Measurements from ENCODE around the gene SURF2.

Gene SURF2

DNA sequence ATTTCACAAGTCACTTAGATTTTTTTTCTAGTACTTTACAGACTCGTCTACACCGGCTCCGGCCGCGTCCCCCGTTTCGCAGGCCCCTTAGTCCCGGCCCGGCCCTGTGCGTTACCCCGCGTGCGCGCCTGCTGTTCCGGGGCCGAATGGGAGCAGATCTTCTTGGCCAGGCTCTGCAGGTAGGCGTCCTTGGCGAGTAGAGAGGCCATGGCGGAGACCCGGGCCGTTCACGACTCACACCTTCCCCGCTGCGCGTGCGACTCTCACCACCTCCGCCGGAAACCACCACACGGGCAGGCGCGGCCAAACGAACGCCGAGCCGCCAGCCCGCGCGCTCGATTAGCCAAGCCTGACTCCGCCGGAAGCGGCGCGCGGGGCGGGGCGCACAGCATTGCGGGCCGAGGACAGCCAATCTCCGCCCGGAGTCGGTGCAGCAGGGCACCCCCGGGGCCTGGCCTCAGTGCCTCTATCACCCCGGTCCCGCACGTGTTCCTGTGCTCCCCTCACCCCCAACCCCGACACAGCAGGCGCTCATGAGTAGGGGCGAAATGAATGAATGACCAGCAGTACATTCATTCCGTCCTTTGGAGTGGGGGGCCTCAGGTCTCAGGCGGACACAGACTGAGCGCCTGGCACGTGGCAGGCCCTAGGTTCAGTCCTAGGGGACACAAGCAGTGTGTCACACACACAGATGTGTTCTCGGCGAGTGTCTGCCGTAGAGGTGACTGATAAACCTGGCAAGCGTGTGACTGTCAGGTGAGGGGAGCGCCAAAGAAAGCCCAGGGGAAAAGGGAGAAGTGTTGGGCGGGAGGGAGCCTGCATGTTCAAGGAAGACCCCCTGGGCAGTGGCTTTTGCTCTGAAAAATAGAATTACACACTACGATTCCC is 20.2 kb upstream of the SURF2 start, which contains the start of gene SURF6:
TSS of gene SURF6 (minus strand) at position 265 of the 888 bp plus-strand sequence. CDS start at position 209, 56 bp downstream.
- DNase-seq (ENCODE audit: low read depth in 2 of 2), result peak; percentile 84 to 90

DNA sequence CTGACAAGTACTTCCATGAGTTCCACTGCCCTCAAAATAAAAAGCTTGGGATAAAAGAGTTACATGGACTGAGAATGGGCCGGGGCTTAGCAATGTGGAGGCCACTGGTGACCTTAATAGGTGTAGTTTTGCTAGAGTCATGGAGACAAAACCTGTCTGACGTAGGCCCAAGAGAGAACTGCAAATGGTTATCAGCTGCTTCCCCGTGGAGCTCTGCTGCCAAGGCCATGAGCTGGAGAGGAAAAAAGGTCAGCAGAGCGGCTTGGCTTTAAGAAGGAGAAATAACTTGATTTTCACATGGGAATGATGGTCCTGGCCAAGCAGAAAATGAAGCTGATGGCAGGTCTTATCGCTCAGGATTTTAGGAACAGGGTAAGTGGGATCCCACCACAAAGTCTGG is 16.7 kb upstream of the SURF2 start:
- DNase-seq (ENCODE audit: low read depth in 2 of 2), result no peak

DNA sequence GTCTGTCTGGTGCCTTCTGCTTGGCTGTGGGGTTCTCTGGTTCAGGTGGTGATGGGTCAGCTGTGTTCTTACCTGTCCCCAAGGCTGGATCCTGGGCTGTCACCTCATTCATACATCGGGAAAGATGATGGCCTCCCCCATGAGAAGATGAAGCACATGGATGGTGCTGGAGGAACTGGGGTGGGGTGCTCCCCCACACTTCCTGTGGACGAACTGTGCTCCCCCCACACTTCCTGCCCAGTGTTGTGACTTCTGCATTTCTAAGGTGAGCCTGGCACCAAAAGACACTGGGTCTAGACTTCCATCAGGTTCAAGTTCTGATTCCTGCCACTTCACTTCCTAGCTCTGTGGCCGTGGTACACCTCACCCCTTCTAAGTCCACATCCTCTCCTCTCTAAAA is 16.1 kb upstream of the SURF2 start:
- no peak for DNase-seq (ENCODE audit: low read depth in 2 of 2)

DNA sequence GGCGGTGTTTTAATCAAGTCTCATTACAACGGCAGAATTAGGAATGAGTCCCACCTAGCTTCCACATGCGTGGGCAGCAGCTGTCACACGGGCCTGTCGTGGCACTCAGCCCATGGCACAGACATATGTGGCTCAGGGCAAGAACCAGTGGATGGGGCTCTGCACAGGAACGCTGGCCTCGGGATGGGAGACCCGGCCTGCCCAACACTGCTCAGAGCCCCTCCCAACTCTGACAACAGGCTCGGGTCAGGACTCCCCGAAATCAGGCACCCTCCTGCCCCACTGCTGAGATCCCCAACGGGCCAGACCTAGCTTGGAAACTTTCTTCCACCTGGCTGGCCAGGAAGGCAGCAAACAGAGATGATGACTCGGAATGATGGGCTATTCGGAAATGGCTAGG is 15.4 kb upstream of the SURF2 start:
- DNase-seq (ENCODE audit: low read depth in 2 of 2), result no peak

DNA sequence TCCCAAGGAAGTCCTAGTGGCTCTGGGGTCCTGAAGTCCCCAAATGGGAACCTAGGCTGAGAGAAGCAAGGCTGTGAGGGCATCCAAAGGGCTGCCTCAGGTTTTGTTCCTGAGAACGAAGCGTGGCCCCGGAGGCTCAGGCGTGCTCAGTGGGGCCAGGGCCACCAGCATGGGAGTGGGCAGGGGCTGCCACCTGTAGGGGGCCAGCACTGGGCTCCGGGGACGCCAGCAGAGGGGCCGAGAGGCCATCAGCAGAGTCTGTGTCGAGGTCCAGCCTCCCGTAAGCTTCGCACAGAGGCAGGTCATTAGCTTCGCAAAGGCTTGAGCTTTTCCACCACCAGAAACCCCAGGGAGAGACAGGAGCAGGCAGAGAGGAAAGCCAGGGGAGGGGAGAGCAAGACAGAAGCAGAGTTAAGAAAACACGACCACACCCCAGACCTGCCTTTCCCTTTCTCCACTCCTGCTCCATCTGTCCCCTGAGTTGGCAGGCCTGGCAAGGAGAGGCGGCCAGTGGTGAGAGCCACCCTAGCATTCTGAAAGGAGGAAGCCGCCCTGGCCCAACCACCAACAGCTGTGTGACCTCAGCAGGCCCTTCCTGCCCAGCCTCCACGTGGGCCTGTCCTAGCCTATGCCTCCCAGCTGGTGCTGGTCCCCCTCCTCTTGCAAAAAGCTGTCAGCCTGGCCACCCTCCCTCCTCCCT is 14.8 kb upstream of the SURF2 start:
- DNase-seq (ENCODE audit: low read depth in 2 of 2), result no peak

DNA sequence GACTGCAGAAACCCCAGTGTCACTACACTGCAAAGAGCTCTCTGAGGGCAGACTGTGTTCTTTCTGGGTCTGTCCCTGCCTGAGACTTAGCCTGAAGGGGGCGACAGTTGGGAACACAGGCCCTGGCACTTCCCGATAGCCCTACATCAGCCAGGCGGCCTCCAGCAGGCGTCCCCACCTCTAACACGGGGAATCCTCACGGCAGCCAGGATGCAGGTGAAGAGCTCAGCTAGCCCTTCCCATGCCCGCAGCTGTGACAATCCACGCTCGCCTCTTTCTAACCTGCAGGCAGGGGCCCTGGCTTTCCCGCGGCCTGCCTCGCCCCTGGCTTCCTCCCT is 14.3 kb upstream of the SURF2 start:
- DNase-seq (ENCODE audit: low read depth in 2 of 2), result no peak

DNA sequence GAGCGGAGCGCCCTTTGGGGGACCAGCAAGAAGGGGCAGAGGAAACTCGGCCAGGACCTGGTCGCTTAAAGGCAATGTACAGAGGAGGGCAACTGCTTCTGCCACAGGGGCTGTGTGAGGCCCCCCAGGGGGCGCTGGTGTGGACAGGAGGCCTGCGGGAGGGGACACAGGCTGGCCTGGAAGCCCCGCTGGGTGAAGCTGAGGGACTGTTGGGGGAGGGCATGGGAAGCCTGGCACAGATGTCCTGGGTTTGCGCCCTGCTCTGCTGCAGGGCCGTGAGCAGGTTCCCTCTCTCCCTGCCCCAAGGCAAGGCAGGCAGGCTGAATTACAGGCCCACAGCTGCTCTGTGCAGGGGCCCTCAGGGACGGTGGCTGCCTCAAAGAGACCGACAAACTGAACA is 13.8 kb upstream of the SURF2 start:
- DNase-seq (ENCODE audit: low read depth in 2 of 2), result no peak

DNA sequence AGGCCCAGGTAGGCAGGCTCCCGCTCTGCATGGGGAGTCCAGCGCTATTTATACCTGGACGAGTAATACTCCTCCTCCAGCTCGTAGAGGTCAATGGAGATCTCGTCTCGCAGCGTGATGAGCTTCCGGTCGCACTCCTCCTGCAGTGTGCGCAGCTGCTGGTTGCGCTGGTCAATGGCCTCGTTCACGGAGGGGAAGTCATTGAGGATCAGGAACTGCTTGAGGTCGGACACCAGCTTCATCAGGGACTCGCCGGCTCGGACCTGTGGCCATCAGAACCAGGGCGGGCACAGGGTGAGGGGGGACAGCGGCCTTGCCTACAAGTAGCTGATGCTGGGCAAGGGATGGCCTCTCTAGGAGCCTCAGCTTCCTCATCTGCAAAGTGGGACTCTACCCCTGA is 12.3 kb upstream of the SURF2 start:
- DNase-seq (ENCODE audit: low read depth in 2 of 2), result no peak

DNA sequence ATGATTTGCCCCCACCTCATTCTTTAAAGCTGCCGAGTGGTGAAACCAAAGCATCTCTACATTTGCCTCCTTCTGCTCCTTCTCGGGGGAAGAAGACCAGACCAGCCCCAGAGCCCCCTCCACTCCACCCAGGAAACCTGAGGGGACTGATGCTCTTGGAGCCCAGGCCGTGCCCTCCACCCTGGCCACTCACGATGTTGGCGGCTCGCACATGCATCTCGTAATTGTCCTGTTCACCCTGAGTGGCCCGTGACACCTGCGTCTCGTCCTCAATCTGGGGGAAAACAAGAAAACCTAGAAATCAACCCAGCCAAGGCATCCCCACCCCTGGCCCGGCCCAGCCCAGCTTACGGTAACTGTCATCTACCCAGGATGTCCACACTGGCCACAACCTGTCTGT is 11.4 kb upstream of the SURF2 start:
- no peak for DNase-seq (ENCODE audit: low read depth in 2 of 2)

DNA sequence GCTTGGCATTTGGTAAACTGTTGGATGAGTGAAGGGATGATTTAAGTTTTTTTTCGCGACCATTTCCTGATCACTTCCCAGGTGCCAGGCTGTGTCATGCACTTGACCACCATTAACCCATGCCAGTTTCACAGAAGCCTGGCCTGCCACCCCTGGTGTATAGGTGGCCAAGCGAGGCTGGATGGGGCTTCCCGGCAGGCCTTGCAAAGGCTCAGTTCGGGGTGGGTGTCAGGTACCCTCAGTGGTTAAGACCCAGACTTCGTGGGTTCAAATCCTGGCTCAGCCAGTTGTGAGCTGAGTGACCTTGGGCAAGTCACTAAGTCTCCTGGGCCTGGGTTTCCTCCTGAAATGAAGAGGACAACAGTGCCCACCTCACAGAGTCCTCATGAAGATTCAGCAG is 10.8 kb upstream of the SURF2 start:
- DNase-seq (ENCODE audit: low read depth in 2 of 2), result no peak

DNA sequence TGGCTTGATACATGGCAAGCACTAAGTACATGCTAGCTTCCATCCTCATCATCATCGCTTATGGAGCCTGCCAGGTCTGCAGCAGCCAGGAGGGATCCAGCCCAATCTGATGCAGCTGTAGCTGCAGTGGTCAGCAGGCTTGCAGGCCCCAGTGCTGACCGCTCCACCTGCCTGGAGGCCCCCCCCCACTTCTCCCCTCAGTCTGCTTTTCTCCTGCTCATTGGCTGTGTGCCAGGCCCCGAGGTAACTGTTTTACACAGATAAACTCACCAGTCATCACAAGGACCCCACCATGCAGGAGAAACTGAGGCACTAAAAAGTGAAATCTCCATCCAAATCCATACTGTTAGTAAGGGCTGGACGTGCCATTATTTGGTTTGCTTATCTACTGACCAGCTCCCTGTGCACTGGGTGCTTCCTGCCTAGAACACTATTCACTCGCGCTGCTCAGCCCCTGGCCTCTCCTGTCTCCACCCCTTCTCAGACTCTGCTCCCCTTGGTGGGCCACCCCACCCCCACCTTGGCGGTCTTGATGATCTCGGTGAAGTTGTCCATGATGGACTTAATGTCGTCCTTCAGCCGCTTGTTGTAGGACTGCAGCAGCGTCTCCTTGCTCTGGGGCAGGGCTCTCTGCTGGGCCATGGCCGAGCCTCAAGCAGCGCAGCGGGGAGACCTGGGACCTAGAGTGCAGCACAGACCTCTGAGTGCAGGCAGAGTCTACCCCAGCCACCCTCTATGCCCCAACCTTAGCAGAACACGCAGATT is 10.1 kb upstream of the SURF2 start:
- DNase-seq (ENCODE audit: low read depth in 2 of 2), result no peak

DNA sequence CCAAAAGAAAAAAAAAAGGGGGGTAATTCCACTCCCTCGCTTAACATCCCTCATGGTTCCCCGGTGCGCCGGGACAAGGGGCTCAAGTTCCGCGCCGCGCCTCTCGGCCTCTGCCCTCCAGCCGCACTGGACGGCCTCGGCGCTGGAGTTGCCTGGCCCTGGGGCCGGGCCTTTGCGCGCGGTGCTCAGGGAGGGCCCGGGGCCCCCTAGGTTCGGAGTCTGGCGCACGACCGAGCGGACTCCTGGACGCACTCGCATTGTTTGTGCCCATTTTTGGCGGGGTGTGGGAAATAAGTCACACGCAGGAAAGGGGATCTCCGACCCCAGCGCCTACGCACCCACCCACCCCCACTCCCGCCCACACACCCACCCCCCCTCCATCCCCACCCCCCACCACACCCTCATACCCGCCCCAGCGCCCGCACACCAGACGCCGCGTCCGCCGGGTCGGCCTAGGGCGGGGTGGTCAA is 8.8 kb upstream of the SURF2 start:
- DNase-seq (ENCODE audit: low read depth in 2 of 2), result no peak

DNA sequence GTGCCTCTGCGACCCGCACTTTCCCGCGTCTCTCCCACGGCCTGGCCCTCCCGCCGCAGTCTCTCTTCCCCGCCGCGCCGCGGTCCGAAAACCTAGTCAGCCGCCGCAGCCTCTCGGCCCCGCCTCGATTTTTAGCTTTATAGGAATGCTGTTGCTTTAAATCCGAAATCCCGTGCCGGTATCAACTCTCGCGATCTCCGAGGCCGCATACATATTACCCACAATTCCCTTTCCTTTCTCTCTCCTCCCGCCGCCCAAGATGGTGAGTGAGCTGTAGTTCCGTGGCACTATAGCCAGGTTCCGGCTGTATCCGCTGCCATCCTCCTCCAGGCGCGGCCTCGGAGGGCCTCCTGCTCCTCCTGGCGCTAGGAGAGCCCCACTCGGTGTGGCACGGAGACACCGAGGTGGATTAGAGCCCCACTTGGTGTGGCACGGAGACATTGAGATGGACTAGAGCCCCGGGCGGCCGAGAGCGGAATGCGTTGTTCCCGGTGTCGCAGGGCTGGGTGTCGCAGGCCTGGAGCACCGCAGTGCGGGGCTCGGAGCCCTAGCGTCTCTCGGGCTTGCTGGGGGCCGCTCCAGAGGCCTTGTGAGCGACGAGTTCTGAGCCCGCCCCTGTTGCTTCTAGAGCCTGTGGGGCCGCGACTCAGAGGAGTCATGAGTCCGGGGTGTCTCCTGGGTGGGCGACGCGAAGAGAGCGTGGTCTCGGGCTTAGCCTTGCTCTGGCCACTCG is 8.2 kb upstream of the SURF2 start, which contains the start of the genes MED22 and RPL7A:
TSS of gene MED22 (minus strand) at position 147 of the 733 bp plus-strand sequence. CDS start 1,469 bp downstream, outside the sequence.
TSS of gene RPL7A (plus strand) at position 234 of the 733 bp plus-strand sequence. CDS start at position 260, 26 bp downstream.
- DNase-seq (ENCODE audit: low read depth in 2 of 2), result peak; percentile 78 to 90

DNA sequence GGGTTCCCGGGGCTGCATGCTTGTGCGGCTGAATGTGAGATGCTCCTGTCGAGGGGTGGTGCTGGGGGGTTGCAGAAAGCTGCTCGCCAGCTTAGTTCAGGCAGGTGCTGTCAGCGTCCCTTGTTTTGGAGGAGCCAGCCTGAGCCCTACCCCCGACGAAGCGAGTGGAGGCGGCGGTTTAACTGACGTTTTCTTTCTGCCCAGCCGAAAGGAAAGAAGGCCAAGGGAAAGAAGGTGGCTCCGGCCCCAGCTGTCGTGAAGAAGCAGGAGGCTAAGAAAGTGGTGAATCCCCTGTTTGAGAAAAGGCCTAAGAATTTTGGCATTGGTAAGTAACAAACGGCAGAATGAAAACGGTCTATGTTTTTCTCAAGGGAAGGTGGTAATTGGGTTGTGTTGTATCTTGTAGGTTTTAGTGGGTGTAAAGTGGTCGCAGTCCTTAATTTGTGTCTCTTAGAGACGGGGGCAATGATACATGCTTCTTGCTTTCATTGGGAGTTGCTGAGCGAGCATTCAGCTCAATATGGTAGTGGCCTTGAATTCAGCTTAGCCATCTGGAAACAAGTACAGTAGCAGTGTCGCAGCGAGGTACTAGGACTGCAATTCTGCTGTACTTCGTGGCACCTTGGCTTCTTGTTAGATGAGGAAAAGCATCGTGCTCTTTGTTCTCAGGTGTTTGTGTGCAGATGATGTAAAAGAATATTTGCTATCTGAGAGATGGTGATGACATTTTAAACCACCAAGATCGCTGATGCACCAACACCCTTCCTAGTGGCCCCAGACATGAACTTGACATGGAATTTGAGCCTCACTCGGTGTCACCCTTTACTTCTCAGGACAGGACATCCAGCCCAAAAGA is 7.4 kb upstream of the SURF2 start:
- DNase-seq (ENCODE audit: low read depth in 2 of 2), result no peak

DNA sequence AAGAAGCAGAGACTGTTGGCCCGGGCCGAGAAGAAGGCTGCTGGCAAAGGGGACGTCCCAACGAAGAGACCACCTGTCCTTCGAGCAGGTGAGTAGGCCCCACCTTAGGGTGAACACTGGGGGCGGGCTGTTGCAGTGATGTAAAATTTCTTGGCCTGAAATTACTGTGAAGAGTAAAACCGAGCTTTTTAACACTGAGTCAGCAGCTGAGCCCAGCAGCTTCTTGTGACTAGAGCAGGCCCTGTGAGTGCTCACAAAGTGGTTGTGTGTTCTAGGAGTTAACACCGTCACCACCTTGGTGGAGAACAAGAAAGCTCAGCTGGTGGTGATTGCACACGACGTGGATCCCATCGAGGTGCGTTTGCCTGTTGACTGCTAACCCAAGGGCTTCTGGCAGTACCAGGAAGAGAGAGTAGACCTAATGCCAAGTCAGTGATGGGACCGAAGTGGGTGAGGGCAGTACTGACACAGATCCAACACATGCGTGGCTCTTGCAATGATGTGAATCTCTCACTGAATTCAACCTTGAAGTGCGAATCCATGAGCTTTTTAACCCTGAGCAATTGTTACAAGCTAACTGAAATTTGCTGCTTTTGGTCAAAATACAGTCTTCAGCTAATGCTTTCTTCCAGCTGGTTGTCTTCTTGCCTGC is 6.3 kb upstream of the SURF2 start:
- DNase-seq (ENCODE audit: low read depth in 2 of 2), result no peak

DNA sequence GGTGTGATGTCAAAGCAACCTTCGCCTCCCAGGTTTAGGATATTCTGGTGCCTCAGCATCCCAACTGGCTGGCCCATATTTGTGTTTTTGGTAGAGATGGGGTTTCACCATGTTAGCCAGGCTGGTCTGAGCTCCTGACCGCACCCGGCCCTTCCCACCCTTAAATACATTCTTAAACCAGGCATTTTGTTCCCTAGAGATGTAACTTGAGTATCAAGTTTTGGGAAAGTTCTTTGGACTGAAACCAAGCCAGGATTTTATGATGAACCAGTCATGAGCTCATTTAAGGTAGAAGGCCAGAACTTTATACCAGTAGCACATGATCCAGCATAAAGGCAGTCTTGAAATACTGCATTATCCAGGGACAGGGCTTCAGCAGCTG is 4.8 kb upstream of the SURF2 start:
- DNase-seq (ENCODE audit: low read depth in 2 of 2), result no peak

DNA sequence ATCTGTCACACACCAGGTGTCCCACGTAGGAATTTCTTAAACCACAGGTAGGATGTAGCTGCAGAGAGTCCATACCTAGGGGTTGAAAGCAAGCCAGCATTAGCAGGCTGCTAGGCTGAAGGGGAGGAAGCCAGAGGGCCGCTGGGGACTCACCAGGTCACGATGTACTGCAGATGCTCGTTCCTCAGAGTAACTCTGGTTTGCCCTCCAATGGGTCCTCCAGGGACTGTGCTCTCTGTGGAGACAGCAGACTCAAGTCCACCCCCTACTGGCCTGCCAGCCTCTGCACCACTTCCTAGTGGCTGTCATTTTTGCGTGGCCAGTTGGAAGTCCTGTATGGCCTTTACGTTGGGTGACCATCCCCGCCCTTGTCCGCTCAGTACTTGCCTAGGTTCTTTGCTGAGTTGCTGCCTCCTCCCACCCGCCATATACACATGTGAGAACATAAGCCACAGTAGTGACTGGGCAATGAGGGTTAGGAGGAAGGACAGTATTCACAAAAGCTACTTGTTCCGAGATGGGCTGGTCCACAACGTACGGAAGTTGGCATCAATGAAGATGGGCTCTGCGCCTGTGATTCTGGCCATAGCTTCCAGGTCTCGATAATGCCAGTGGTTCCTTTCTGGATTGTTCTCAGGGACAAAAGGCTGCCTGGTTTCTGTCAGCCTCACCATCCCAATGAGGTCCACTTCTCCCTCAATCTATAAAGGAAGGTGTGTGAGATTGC is 4.3 kb upstream of the SURF2 start:
- DNase-seq (ENCODE audit: low read depth in 2 of 2), result no peak

DNA sequence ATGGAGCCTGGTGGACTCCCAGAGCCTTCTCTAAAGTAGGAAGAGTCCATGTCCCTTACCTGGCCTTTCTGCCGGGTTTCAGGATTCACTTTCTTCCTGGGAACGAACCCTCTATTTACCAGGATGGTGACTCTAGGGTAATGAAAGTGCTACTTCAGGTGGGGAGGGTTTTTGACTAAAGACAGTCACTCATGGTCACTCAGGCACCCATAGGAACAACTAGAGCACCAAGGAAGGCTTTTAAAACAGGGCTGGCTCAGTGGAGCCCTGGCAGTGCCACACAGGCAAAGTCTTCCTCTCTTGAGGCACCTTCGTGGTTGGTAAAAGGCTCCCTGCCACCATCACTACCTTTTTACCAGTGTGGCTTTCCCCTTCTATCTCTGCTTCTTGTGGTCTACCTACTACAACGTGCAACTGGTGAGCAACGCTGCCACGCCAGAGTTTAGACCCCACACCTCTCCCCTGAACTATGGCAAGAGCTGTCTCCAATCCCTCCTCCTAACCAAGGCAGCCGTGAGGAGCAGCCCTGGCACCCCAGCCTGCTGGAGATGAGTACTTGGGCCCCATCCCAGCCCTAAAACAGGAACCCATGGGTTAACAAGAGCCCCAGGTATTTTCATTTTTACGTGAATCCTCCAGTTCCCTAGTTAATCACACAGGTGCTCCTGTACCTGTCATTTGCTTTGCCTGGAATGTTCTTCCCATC is 3.6 kb upstream of the SURF2 start:
- no peak for DNase-seq (ENCODE audit: low read depth in 2 of 2)

DNA sequence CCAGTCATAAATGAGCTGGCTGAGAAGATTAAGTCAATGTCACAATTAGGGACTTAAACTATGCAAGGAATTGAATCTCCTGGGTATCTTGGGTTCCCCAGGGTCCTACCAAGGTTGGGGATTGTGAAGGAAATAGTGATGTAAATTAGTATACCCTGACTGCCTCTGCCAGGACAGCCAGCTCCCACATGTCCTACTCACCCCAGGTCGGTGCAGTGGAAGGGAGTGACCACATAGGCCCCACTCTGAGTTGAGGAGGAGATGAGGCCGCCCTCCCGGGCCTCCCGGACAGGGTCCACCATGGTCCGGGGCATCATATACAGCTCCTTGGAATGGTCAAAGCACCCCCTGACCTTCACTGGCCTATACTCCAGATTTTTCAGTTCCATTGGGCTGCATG is 2.8 kb upstream of the SURF2 start:
- DNase-seq (ENCODE audit: low read depth in 2 of 2), result no peak

All from stimulated activated CD8-positive, alpha-beta memory T cell treated with anti-CD3 and anti-CD28 coated beads, Interleukin-15, amount 100 ng/mL, for 4 hours (primary cell).